UCSD-AML1 (cell line): ENCODE results near the gene MPND.
"Not testable (repeated sequence)": the region's sequence is repeated elsewhere in the genome, so short reads cannot be mapped to it uniquely, and the experiment has no call there.

ENCODE experiments used
- DNase-seq: peaks from one replicate; lab custom pipeline; 2025; ENCODE audit not compliant: unreplicated experiment; lab: John Stamatoyannopoulos, UW

The MPND gene

DNA sequence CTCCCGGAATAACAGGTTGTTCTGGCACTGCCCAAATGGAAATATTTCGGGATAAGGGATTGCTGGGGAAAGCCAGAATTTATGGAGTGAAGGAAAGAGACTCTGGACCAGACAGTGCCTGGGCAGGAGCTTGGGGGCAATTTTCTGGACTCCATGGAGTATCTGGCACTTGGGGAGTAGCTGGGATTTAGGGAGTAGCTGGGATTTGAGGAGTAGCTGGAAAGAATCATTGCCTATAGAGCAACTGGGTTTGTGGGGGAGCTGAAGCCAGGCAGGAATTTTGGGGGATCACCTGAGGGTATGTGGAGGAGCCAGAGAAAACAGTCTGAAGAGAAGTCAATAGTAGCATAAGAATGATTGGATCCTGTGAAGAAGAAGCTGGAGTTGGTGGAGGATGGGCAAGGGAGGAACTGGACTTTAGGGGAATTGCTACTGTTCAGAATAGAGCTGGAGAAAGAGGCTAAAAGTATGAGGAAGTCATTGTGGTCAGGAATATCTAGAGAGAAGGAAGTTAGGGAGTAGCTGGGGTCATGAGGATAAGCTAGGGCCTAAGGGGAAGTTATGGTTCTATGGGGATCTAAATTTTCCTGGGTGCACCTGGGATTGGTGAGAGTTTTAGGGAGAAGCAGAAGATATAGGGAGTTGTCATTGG lies 24.2 kb upstream of the MPND start:
- no peak for DNase-seq

DNA sequence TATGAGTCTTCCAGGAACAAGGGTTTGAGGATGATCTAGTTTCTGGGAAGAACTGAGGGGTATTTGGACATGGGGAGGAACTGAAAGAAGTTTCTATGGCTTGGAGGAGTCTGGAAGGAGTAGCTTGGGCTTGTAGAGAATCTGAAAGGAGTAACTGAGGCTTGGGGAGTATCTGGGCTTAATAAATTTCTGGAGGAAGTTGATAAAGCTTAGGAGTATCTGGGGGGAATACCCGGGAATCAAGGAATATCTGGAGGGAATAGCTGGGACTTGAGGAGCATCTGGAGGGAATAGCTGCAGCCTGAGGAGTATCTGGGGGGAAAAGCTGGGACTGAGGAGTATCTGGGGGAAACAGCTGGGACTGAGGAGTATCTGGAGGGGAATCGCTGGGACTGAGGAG lies 22.9 kb upstream of the MPND start:
- no peak for DNase-seq

DNA sequence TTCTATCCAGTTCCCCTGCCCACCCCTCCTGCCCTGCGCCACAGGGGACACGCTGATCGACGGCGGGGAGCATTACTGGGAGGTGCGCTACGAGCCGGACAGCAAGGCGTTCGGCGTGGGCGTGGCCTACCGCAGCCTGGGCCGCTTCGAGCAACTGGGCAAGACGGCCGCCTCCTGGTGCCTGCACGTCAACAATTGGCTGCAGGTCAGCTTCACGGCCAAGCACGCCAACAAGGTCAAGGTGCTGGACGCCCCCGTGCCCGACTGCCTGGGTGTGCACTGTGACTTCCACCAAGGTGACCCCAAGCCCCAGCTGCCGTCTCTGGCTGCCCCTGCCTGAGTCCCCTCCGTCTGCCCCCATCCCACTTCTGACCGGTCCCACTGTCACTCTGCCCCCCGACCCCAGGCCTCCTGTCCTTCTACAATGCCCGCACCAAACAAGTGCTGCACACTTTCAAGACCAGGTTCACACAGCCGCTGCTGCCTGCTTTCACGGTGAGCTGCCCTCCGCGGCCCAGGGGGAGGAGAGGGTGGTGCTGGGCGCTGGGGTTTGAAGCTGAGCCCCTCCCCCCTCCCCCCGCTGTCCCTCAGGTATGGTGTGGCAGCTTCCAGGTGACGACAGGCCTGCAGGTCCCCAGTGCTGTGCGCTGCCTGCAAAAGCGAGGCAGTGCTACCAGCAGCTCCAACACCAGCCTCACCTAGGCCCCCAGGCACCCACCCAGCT lies 20.3 kb upstream of the MPND start:
- DNase-seq: no peak

DNA sequence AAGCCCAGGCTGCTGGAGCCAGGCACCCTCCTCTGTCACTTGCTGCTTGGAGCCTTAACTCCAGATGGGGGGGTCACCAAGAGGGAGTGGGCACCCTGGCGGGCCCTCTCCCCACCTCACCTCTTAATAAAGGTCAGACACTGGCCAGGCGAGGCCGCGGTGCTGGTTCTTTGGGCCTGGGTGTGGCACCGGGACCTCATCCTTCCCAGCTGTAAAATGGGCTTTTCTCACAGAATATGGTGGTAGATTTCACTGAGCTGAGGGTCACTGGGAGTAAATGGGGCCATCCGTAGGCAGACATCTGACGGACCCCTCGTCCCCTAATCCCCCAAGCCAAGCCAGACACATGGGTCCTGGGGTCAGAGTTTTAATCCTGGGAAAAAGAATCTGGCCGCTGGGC lies 19.7 kb upstream of the MPND start:
- no peak for DNase-seq

DNA sequence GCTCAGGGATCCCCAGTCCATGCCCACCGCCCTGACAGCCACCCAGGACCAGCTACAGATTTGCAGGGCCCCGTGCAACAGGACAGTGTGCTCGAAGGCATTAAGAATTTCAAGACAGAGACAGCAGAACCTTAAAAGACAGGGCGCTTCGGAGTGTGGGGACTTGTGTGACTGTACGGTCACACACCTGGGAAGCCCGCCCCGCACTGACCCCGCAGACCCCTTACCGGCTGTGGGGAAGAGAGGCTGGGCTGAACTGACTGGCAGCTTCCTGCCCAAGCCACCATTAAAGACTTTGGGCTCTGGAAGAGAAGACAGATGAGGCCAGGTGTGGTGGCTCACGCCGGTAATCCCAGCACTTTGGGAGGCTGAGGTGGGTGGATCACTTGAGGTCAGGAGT lies 19.1 kb upstream of the MPND start:
- no peak for DNase-seq

DNA sequence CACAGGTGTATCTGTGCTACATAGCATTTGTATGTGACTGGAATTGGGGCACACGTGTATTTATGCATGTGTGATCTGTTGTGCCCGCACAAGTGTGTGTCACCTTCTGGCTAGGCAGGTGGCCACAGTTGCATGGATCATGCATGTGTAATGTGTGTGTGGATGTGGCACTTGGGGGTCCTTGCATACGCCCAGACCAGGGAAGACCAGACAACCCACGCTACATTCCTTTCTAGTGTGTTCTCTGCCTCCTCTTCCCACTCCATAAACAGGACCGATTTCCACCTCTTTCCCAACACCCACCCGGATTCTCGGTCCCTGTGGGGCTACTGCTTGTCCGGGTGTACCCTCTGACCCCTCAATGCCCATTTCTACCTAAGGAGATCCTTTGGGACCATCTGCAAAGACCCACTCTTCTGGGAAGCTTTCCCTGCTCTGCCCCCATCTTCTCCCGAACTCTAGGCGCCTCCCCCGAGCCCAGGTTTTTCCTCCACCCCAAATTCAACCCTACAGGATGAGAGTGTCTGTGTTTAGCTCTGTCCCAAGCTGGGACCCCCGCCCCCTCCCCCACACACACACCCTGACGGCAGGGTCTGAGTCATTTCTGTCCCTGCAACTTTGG lies 17.0 kb upstream of the MPND start:
- no peak for DNase-seq

DNA sequence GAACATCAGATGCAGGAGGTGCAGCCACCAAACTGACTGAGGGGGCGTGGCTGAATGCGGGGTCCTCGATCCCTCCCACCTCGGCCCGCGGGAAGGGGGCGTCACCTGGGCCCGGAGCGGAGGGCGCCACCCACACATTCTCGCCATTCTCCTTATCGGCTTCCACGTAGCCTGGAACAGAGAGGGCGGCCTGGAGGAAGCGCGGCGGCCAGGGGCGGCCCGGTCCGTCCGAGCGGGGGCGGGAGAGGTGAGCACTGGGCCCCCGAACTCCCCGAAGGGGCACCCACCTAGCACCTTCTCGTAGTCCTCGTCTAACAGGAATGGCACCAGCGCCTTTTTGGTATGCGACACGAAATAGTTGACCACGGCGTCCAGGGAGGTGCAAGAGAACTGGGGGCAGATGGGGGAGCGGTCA lies 16.5 kb upstream of the MPND start:
- DNase-seq: no peak

DNA sequence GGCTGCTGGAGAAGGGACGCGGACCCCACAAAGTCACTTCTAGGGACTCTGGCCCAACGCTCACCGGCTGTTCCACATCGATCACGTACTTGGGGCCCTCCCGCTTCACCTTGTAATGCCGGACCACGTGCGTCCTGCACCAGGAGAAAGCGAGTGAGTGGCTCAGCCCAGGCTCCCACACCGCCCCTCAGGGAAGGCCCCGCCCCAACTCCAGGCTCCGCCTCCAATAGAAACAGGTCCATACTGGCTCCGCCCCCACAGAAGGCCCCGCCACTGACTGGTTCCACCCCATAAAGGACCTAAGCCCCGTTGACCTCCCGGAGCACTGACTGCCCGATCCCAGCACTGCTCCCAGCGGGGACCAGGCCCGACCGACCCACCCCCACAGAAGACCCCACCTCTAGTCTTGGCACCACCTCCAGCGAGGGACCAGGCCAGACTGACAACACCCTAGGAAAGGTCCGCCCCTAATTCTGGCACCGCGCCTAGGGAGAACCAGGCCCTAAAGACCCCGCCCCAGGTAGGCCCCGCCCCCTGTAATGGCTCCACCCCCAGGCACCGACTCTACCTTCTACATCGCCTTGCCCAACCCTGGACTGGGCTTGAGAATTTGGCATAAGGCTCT lies 16.0 kb upstream of the MPND start:
- peak; percentile 78 for DNase-seq

DNA sequence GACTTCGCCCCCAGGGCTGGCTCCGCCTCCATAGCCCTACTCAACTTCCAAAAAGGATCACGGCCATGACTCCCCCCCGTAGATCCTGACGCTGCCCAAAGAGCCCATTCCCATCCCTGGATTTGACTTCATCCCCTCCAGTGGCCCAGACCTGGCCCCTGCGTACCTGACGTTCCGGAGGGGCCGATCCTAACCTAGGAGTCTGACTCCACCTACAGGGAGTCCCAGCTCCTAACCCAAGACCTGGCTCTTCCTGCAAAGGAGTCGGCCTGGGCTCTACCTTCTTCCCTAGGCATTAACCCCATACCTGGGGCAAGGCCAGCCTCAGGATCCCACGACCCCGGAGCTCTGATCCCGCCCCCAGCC lies 15.5 kb upstream of the MPND start:
- DNase-seq: no peak

DNA sequence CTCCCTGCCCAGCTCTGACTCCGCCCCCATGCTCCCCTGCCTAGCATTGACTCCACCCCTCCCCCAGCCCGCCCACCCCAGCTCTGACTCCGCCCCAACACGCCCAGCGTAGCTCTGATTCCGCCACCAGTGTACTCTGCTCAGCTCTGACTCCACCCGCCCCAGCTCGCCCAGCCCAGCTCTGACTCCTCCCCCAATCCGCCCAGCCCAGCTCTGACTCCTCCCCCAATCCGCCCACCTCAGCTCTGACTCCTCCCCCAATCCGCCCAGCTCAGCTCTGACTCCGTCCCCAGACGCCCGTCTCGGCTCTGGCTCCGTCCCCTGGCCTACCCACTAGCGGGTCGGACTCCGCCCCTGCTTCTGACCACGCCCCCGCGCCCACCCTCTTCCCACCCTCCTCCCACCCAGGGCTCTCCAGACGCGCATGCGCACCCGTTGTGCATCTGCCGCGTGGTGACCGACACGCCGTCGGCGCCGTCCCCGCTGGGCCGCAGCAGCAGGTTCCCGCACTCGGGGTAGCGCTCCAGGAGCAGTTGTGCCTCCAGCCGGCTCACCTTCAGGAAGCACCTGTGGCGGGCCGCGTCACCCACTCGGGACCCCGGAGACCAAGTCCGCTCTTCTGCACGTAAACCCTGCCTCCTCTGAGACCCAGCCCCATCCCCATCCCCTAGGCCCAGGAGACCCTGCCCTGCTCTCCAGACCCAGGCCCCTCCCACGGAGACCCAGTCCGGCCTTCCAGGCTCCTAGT lies 14.9 kb upstream of the MPND start:
- DNase-seq: peak; percentile 93

DNA sequence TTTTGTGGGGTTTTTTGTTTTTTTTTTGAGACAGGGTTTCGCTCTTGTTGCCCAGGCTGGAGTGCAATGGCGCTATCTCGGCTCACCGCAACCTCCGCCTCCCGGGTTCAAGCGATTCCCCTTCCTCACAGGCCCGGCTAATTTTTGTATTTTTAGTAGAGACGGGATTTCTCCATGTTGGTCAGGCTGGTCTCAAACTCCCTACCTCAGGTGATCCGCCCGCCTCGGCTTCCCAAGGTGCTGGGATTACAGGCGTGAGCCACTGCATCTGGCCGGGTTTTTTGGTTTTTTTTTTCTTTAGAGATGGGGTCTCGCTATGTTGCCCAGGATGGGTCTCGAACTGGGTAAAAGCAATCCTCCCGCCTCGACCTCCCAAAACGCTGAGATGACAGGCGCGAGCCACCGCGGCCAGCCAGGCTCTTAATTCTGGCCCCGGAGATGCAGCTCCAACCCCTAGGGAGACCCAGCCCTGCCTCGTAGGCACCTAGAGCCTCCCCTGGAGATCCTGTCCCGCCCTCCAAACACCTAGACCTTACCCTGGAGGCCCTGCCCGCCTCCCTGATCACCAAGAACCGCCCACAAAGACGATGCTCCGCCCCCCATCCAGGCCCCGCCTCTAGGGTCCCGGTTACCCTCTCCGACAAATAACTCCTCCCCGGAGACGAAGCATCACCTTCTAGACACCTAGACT lies 14.2 kb upstream of the MPND start:
- not testable (repeated sequence) for DNase-seq

DNA sequence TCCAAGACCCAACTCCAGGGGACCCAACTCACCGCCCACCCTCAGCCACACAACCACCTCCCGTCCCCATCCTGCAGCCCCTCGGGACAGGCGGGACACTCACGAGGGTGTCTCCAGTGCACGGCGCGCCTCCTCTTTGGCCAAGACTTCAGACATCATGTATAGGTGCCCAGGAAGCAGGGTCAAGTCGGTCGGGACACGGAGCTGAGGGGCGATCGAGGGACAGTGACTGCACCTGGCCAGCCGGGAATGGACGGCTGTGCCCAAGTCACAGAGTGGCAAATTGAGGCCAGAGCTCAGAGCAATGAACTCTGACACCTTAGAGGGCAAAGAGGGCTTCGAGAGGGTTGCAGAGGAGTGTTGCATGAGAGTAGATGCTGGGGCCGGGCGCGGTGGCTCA lies 13.5 kb upstream of the MPND start:
- DNase-seq: no peak

DNA sequence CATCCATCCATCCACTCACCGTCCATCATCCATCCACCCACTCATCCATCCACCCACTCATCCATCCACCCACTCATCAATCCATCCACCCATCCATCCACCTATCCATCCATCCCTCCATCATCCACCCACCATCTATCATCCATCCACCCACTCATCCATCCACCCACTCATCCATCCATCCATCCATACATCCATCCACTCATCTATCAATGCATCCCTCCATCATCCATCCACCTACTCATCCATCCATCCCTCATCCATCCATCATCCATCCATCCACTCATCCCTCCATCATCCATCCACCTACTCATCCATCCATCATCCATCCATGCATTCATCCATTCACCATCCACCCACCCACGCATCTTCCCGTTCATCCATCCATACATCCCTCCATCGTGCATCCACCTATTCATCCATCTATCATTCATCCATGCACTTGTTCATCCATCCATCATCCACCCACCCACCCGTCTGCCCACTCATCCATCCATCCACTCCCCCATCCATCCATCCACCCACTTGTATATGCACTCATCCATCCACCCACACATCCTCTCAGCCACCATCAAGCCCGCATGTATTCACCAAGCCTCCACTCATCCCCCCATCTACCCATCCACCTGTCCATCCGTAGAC lies 8.3 kb upstream of the MPND start:
- no peak for DNase-seq

DNA sequence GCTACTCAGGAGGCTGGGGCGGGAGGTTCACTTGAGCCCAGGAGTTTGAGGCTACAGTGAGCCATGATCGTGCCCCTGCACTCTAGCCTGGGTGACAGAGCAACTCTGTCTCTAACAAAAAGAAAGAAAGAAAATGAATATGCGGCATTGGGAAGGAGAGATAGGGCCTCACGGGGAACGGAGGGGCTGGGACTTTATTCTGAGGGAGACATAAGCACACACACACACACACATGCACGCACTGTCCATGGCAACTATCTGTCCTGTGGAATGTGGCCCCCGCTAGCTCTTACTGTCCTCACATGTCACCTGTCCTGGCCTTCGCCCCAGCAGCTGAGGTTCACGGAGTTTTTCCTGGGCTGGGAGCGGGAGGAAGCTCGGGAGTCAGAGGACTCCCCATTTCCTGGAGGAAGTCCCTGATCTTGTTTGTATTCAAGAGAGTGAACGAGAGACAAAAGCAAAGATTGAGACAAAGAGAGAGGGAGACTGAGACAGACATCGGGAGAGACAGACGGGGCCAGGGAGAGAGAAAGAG lies 5.4 kb upstream of the MPND start:
- peak; percentile 24 for DNase-seq

DNA sequence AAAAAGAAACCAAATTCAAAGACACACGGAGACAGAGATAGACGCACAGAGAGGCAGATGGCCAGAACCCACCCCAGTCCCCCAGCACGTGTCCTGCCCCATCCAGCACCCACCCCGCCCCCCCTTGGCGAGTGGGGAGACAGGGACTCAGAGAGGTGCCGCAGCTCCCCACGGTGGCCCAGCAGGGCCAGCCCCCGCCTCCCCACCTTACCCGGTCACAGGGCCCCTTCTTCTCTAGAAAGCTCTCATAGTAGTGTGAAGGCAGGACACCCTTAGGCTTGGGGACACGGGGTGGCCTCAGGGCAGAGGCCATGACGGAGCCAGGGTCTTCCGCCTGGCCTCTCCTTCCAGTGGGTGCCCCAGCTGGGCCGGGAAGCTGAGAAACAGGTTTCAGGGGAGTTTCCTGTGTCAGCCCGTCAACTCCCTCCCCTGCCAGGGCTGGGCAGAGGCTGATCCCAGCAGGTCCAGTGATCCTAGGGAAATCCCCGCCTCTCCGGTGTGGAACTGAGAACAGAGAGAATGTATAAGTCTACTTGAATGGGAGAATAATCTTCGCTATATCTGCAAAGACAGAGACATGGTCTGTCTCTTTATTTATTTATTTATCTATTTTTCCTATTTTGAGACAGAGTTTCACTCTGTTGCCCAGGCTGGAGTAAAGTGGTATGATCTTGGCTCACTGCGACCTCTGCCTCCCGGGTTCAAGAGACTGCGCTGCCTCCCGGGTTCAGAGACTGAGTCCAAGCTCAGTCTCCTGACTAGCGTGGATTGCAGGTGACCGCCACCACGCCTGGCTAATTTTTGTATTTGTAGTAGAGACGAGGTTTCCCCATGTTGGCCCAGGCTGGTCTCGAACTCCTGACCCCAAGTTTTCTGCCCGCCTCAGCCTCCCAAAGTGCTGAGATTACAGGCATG lies 4.7 kb upstream of the MPND start, which contains the start of gene STAP2:
STAP2 (minus strand) TSS at position 387 of the 915 bp plus-strand sequence; CDS start at position 313, 74 bp downstream.
- no peak for DNase-seq

DNA sequence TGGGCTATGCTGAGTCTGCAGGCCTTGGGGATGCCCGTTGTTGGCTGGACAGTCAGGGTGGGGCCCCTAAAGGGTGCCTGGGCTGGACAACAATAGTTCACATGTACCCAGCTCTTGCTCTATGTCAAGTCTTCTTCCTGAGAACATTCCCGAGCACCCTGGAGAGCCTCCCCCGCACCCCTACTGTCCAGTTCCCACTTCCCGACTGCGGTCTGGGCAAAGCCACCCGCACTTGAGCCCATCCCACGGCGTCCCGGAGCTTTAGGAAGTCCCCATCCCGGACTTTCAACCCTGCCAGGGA lies 1.1 kb upstream of the MPND start:
- DNase-seq: no peak

DNA sequence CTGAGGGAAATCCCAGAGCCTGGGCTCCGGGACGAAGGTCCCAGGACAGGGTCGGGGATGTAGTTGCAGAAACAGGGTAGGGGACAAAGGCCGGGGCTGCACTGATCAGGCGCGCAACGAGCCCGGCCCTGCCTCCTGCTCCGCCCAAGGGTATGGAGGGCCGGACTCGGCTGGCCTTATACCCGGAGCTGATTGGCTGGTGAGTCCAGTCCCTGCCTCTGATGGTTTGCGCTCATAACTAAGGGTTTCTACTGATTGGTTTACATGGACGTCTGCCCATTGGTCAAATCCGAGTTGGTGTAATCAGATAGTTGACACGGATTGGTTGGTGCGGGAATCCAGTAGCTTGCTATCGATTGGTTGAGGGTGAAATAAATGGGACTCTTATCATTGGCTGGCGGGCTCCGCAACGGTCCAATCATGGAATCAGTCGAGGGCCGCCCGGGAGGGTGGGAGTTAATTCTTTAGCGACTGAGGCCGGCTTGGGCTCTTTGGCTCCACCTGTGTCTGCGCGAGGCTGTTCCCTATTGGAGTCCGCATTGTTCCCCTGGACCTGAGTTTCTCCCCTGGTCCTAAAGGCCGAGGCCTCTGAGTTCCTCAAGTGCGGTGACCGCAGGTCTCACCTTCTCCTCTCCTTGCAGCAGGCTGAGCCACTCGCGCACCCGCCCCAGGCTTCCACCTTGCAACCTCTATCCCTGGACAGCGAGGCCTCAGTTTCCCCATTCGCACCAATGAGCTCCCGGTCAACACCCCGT lies 570 bp upstream of the MPND start:
- peak; percentile 98 for DNase-seq

DNA sequence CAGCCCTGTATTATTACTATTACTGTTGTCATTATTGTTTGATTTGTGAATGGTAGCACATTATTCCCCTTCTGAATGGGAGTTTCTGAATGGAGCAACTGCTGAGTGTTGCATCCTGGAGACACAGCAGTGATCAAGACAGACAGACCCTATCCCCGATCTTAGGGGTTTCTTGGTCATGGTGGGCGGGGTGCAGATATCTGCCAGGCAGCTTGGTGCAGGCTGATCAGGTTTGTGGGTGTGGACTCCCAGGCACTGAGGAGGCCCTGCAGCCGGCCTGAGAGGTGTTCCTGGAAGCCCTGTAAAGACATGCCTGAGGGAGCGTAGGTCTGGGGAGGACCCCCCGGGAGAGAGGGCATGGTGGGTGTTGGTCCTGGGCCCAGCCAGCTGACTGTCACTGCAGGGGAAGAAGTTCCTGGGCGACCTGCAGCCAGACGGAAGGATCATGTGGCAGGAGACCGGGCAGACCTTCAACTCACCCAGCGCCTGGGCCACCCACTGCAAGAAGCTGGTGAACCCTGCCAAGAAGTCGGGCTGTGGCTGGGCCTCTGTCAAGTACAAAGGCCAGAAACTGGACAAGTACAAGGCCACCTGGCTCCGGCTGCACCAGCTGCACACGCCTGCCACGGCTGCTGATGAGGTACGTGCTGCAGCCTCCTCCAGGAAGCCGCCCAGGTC lies 2.1 kb downstream of the MPND start:
- no peak for DNase-seq
